ENCODE data around the gene RBBP9. TPM values are rescaled to one million over a fixed set of nuclear protein-coding genes. Genes with fewer than 3 reads are reported as not detected.

The RBBP9 gene
- total and polyA plus RNA-seq, 9 of the 15 experiments (the other 6 are each of a cell fraction or from before 2014, with no cell fraction given), result 0.94 to 4.4 (median 2.5) TPM

GRCh38 chr20:18529041-18529440 lies 32.0 kb upstream of the RBBP9 start:
- CTCF ChIA-PET (ENCODE audit: low intra/inter-chr PET ratio), result no interaction called here
- BruUV-seq (replicated peaks), result no TSS peak
- in situ Hi-C loops (cut with MboI), result no loop called here

GRCh38 chr20:18527836-18528235 lies 30.8 kb upstream of the RBBP9 start:
- DNase-seq (ENCODE audit: extremely low read depth in 1 of 4, low spot score in 3 of 4), result no peak
- ChIA-PET CTCF (ENCODE audit: low intra/inter-chr PET ratio) (no interaction called here), POLR2A (no interaction called here)
- Histone ChIP-seq H3K4me2 (ENCODE audit: insufficient read depth, low read length) (no peak overlapping the region), H3K9ac (ENCODE audit: insufficient read depth in 1 of 2, low read depth in 2 of 2, low read length in 2 of 2) (no peak overlapping the region), H3K9me3 (replicated peaks; ENCODE audit: control insufficient read depth, insufficient read depth, low read depth, low read length) (no peaks in the 10 kb centered on the region), H3K27me3 (ENCODE audit: control insufficient read depth in 2 of 2, insufficient read depth in 2 of 2, low read length in 2 of 2) (no peaks in the 10 kb centered on the region), H3K79me2 (ENCODE audit: control insufficient read depth, insufficient read depth, low read length) (no peaks in the 10 kb centered on the region), H3K36me3 (ENCODE audit: control insufficient read depth, insufficient read depth, low read length) (peaks cover 73% of the 10 kb centered on the region), H3K4me1 (replicated peaks in 1 of 2; ENCODE audit: control insufficient read depth in 2 of 2, insufficient read depth in 2 of 2, low read length in 2 of 2) (no peaks in the 10 kb centered on the region), H3K9me1 (ENCODE audit: control insufficient read depth, insufficient read depth, low read length) (no peaks in the 10 kb centered on the region), H4K20me1 (replicated peaks; ENCODE audit: control insufficient read depth, insufficient read depth, low read length) (no peaks in the 10 kb centered on the region), H2AFZ (ENCODE audit: low read depth, low read length) (no peak overlapping the region), H3K4me3 (no peak overlapping the region), H3K27ac (ENCODE audit: extremely low read depth, low read depth, low read length) (no peak overlapping the region)
- in situ Hi-C loops (cut with MboI) (no loop called here), intact Hi-C loops (cut with micrococcal nuclease) (no loop called here)
- no peak for FAIRE-seq
- 92% methylated on average over 2 of the region's 2 CpGs for WGBS (ENCODE audit: insufficient coverage, low coverage, missing lambda C conversion rate)
- TF ChIP-seq, protein P1, sequence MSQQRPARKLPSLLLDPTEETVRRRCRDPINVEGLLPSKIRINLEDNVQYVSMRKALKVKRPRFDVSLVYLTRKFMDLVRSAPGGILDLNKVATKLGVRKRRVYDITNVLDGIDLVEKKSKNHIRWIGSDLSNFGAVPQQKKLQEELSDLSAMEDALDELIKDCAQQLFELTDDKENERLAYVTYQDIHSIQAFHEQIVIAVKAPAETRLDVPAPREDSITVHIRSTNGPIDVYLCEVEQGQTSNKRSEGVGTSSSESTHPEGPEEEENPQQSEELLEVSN (IDR thresholded peaks at IDR 0.05; ENCODE audit: borderline replicate concordance in 1 of 2, extremely low read depth in 1 of 2, insufficient read depth in 1 of 2, insufficient read length in 1 of 2, low read depth in 1 of 2, low read length in 1 of 2, poor library complexity in 1 of 2, severe bottlenecking in 1 of 2), result no peak
- TF ChIP-seq MTA2 (IDR thresholded peaks at IDR 0.05; ENCODE audit: low read depth) (no peak), ETV1 (tag; conservative IDR thresholded peaks at IDR 0.05; ENCODE audit: low read depth) (no peak), RAD51 (IDR thresholded peaks at IDR 0.05; ENCODE audit: borderline replicate concordance, low read depth) (no peak), PHF20 (IDR thresholded peaks at IDR 0.05; ENCODE audit: partially characterized antibody) (no peak), FOXA3 (CRISPR knock-in tag; conservative IDR thresholded peaks at IDR 0.05 in 1 of 2, IDR thresholded peaks at IDR 0.05 in 1 of 2) (no peak), ILK (tag; IDR thresholded peaks at IDR 0.05; ENCODE audit: borderline replicate concordance, low read depth) (no peak), NELFE (IDR thresholded peaks at IDR 0.05; ENCODE audit: insufficient read depth, insufficient read length) (no peak)
- TF ChIP-seq, protein P2, sequence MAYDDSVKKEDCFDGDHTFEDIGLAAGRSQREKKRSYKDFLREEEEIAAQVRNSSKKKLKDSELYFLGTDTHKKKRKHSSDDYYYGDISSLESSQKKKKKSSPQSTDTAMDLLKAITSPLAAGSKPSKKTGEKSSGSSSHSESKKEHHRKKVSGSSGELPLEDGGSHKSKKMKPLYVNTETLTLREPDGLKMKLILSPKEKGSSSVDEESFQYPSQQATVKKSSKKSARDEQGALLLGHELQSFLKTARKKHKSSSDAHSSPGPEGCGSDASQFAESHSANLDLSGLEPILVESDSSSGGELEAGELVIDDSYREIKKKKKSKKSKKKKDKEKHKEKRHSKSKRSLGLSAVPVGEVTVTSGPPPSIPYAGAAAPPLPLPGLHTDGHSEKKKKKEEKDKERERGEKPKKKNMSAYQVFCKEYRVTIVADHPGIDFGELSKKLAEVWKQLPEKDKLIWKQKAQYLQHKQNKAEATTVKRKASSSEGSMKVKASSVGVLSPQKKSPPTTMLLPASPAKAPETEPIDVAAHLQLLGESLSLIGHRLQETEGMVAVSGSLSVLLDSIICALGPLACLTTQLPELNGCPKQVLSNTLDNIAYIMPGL (CRISPR knock-in tag; IDR thresholded peaks at IDR 0.05), result no peak
- no TSS peak for BruUV-seq (replicated peaks)
- no peak for ATAC-seq

More at GRCh38 chr20:18529041-18529440, 32.0 kb upstream of the RBBP9 start:
- Histone ChIP-seq H3K36me3 (ENCODE audit: control insufficient read depth, insufficient read depth, low read length) (peaks cover 86% of the 10 kb centered on the region), H3K9me3 (replicated peaks; ENCODE audit: control insufficient read depth, insufficient read depth, low read depth, low read length) (no peaks in the 10 kb centered on the region), H3K4me3 (no peak overlapping the region), H3K4me2 (ENCODE audit: insufficient read depth, low read length) (no peak overlapping the region), H2AFZ (ENCODE audit: low read depth, low read length) (no peak overlapping the region), H3K9me1 (ENCODE audit: control insufficient read depth, insufficient read depth, low read length) (no peaks in the 10 kb centered on the region), H3K4me1 (replicated peaks in 1 of 2; ENCODE audit: control insufficient read depth in 2 of 2, insufficient read depth in 2 of 2, low read length in 2 of 2) (no peaks in the 10 kb centered on the region), H3K27me3 (ENCODE audit: control insufficient read depth in 2 of 2, insufficient read depth in 2 of 2, low read length in 2 of 2) (no peaks in the 10 kb centered on the region), H4K20me1 (replicated peaks; ENCODE audit: control insufficient read depth, insufficient read depth, low read length) (no peaks in the 10 kb centered on the region), H3K79me2 (ENCODE audit: control insufficient read depth, insufficient read depth, low read length) (no peaks in the 10 kb centered on the region), H3K9ac (ENCODE audit: insufficient read depth in 1 of 2, low read depth in 2 of 2, low read length in 2 of 2) (no peak overlapping the region), H3K27ac (ENCODE audit: extremely low read depth, low read depth, low read length) (no peak overlapping the region)
- FAIRE-seq, result no peak
- TF ChIP-seq HNRNPK (IDR thresholded peaks at IDR 0.05; ENCODE audit: low read depth, low read length, poor library complexity, severe bottlenecking), result no peak
- no peak for ATAC-seq
- DNase-seq (ENCODE audit: extremely low read depth in 1 of 4, low spot score in 3 of 4), result no peak
- intact Hi-C loops (cut with micrococcal nuclease), result no loop called here
- POLR2A ChIA-PET, result interaction anchor here (1.2 to 1.3 kb wide), 2 partner anchors 18 to 21 kb away, joined by 4 to 6 read pairs; partner anchors contain the start of gene SEC23B

Measured in K562 (cell line).